SK-N-MC (cell line): ENCODE measurements around the gene MRPS7.

Experiments used
- EZH2 ChIP-seq: fragments of 200-600 bp; sonication (generic); IDR thresholded peaks from one replicate; pipeline ENCODE4 v1.6.1; 2017; ENCODE audit warnings: antibody characterized with exemption
- FOXP2 ChIP-seq: optimal IDR thresholded peaks from 2 replicates; pipeline ENCODE3; 2011; ENCODE audit warnings: mild to moderate bottlenecking, moderate library complexity; ENCODE audit not compliant: insufficient read depth; ENCODE audit errors: extremely low read length, control extremely low read depth
- POLR2AphosphoS5 ChIP-seq: IDR thresholded peaks from 2 replicates; pipeline ENCODE4 v1.6.1; 2012; ENCODE audit warnings: mild to moderate bottlenecking, low read depth, low read length, borderline replicate concordance

DNA sequence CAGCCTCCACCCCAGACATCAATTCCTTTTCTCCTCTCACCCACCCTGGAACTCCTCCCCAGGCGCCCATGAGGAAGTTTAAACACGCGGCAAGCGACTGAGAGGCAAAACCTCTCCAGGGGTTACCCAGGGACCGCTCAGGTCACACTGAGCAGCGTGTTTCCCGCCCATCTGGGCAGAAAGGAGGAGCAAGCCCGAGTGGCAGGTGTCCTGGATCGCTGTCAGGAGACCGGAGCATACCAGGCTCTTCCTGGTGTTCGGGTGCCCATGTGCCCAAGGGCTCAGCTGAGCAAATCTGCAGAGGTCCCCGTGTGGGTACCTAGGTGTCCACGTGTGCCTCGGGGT, 27.1 kb downstream of the MRPS7 start:
- TF ChIP-seq EZH2 (no peak), POLR2AphosphoS5 (no peak), FOXP2 (no peak)
